Tibial nerve (tissue), 3 donors: ENCODE results near the gene MCM3AP.

Experiments used
- CTCF ChIP-seq, 5 experiments: fragments of 200-600 bp in 3 of 5; fragments of 450-650 bp in 2 of 5; sonication (generic) in 3 of 5; IDR thresholded peaks; one replicate each; pipeline ENCODE4 v1.5.1; 2016 to 2019; ENCODE audit warnings: antibody characterized with exemption in 5 of 5, mild to moderate bottlenecking in 3 of 5, moderate library complexity in 2 of 5
- POLR2A ChIP-seq, 2 donors: fragments of 450-650 bp; IDR thresholded peaks; one replicate each; pipeline ENCODE4 v1.6.1; 2017; ENCODE audit warnings: antibody characterized with exemption in 2 of 2, mild to moderate bottlenecking in 2 of 2, moderate library complexity in 2 of 2

- TF ChIP-seq CTCF (IDR thresholded peaks at IDR 0.05) (no peak), POLR2A (IDR thresholded peaks at IDR 0.05) (no peak)
These were observed 78.1 kb downstream of the MCM3AP start for GRCh38 chr21:46207006-46207919.
